Mesenteric fat pad (tissue), 1 donor: ENCODE data around the gene ZSCAN12. TPM values are rescaled to one million over a fixed set of nuclear protein-coding genes. Genes with fewer than 3 reads are reported as not detected.

Experiments
- DNase-seq: peaks from one replicate; pipeline ENCODE4 v3.0.0-alpha.2; 2020; ENCODE audit warnings: low spot score
- total RNA-seq: library from RNA; stranded (reverse); fragmentation: NEBNext Ultra II Directional; extraction: Animal tissue kit (Norgen Biotek cat#: 25700); gene quantifications from one replicate; pipeline ENCODE4 v1.2.1, GENCODE V29; 2021
- donor health status: DM: yes; HTN: yes; CAD: no.

ZSCAN12 gene
- total RNA-seq, 1 donor from 2014 or later, result 3.5 TPM

DNA sequence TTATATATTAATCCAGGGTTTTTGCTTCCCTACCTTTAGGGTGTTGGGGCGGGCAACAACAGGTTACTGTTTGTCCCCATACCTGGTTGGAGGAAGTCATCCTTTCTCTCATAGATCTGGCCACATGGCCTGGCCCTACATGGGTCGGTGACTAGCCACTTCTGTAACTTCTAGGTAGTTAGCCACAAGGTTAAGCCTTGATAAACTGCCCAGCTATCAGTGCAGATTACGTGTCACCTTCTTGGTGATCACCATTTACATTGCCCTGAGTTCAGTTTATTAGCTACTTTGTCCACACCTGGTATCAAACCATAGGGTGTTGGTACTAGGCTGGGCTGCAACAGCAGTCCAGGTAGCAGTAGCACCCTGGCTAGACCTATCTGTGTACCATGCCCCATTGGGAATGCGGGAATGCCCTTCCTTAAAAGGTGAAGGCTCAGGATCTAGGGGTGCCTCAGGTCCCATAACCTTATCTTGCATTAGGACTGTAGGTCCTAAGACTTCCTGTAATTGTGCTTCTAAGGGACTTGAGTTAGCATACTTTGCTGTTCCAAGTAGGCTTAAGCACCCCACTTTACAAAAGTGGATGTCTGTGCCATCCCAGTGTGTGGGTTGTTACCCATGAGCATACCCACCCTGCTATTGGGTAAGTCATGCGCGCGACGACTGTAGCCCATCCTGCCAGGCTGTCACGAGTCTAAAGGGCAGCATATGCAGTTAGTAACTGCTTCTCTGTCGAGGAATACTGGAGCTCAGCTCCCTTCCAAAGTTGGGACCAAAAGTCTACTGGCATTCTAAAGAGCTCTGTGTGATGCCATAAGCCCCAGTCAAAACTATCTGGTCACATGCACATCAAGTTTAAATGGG, 44.6 kb downstream of the ZSCAN12 start:
- no peak for DNase-seq

GRCh38 chr6:28353981-28354676, 45.4 kb downstream of the ZSCAN12 start:
- no peak for DNase-seq

- DNase-seq, result no peak
Observed at GRCh38 chr6:28353356-28353755, 46.2 kb downstream of the ZSCAN12 start.

GRCh38 chr6:28351493-28351925, 48.0 kb downstream of the ZSCAN12 start:
- no peak for DNase-seq

DNA sequence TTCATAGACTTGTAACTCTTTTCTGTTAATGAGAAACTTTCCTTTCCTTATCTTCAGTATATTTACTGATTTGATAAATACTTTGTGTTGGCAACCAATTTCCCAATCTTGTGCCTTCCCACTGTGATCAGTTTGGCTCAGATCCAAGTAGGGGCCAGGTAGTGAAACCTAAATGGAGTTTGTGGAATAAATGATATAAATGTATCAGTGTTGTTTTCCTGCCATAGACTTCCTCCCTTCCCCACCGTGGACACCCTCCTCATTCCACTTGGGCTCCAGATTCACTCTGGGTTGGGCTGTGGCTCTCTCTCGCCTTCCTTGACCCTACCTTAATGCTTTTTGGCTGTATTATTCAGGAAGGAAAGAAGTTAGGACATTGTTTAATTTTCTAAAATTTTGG, 48.5 kb downstream of the ZSCAN12 start:
- no peak for DNase-seq

- DNase-seq, result no peak
Observed at GRCh38 chr6:28349892-28350737, 49.4 kb downstream of the ZSCAN12 start, which contains the start of gene ZKSCAN3. Gene ZKSCAN3, plus strand, starts transcription at chr6:28349947. Its CDS starts 9,640 bp downstream, at chr6:28359587.

GRCh38 chr6:28349344-28349891, 50.1 kb downstream of the ZSCAN12 start:
- no peak for DNase-seq

GRCh38 chr6:28347119-28347518, 52.4 kb downstream of the ZSCAN12 start:
- no peak for DNase-seq

DNA sequence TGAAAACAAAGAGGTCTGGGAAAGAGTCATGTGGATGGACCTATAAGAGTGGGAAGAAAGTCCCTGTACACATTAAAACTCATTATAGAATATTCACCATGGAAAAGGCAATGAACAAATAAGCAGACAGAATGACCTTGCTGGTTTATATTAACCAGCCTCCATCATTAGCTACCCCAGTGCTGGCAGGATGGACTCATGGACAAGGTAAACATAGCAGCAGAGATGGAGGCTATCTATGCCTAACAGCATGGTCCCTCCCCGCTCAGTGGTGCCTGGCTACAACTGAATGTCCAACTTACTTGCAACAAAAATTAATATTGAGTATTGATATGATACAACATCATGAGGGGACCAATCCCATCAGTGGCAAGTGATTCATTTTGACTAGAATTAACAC, 54.3 kb downstream of the ZSCAN12 start:
- DNase-seq, result no peak

DNA sequence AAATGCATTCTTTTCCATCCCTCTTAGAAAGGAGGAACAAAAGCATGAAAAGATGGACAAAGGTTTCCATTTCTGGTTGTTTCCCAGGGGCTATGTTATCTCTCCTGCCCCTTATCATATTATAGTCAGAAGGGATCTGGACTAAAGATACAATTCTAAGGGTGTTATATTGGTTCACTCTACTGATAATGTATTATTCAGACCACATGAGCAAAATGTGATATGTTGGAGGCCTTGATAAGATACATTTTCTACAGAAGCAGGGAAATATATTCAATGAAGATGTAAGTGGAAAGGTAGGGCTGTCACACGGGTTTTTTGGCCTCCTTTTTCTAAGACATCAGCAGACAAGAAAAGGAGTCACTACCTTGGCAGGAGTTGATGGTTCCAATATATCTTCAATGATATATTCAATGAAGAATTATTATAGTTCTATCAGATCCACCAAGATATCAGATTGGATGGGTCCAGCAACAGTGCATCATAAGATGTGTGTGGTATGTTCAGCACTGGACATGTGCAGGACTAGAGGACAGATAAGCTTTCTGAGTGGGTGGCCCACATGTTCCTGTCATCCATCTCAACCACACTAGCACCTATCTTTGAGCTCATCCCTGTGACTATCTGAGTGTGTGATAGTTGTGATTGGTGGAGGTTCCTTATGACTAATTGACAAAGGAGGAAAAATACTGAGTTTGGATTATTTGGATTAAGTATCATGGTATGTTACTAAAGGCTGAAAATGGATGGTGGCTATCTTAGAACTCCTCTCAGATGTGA, 55.5 kb downstream of the ZSCAN12 start:
- no peak for DNase-seq

GRCh38 chr6:28340310-28341095, 59.0 kb downstream of the ZSCAN12 start:
- DNase-seq, result no peak

- no peak for DNase-seq
Observed at GRCh38 chr6:28337121-28337520, 62.4 kb downstream of the ZSCAN12 start.

DNA sequence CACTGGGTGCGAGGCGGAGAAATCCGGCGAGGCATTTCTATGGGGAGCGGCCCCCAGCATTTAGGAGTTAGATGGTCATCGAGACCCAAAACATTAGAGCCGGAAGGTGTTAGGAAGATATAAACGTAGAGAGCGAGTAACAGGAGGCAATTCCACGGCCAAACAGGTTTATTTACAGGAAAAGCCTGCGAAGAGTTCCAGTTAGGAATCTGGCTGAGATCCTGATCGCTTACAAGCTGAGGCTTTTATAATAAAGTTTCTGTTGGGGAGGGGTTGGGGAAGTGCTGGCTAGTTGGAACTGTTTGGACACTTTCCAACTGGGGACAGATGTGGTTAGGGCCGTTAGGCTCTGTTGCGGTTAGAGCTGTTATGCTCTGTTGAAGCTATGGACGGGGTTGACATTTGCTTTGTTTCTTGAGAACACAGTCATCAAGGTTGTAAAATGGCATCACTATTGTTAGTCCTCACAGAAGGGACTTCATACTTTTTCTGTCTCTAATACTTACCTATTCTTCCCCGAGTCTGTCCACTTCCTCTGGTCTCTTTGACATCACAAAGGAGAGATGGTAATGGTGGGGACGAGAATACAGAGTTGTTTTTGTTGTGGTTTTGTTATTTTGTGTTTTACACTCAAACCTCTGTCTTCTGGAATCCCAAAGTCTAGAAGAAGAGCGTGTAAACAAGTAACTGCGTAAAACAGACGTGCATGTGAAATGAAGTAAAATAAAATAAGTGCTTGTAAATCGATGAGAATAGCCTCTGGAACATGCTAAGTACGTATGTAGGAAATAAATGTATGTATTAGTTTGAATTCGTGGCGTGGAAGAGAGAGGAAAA, 63.0 kb downstream of the ZSCAN12 start:
- DNase-seq, result no peak

GRCh38 chr6:28335564-28336283, 63.8 kb downstream of the ZSCAN12 start, which contains the start of gene ZSCAN31:
Gene ZSCAN31, minus strand, starts transcription at chr6:28336148. Its CDS starts 6,465 bp downstream, at chr6:28329683.
- peak; percentile 95 for DNase-seq

GRCh38 chr6:28335040-28335563, 64.4 kb downstream of the ZSCAN12 start:
- no peak for DNase-seq

- DNase-seq, result no peak
Observed at GRCh38 chr6:28334286-28335039, 65.1 kb downstream of the ZSCAN12 start.

DNA sequence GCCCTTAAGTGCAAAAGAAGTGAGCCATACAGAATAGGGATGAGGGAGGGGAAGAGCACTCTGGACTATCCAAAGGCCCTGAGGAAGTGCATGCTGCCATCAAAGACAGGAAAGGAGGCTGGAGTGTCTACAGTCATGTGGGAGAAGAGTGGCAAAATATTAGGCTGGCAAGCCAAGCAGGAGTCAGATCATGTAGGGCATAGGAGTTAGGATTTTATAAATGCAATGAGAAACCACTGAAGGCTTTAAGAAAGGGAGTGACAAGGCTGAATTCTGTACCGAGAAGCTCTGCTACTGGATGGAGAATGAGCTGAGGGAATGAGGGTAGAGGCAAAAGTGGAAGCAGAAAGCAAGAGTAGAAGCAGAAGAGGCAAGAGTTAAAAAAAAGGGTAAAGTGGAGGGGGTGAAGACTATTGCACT, 65.9 kb downstream of the ZSCAN12 start:
- DNase-seq, result no peak
